ENCODE results near the gene ENTPD1. TPM values are rescaled to one million over a fixed set of nuclear protein-coding genes. Genes with fewer than 3 reads are reported as not detected.

The ENTPD1 gene
- total RNA-seq, 6 experiments from 2014 or later = not detected

DNA sequence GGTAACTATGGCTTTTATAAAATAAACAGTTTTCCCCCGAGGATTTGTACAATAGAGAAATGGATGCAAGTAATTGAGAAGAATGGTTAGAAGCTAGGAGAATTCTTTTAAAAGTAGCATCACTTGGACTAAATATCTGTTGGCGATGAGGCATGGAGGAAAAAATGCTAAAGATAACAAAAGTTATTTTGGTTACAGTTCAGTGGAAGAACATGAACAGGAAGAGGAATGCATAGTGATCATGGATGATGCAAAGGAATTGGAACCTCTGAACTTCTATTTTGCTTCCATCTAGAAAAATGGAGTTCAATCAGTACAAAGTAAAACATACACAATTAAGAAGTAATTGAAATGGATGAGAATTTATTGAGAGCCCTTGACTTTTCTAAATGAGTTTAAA is 32.9 kb downstream of the ENTPD1 start:
- DNase-seq = peak; percentile 4
- no peak overlapping the region for H3K27ac Mint-ChIP-seq
- H3K27me3 Mint-ChIP-seq (ENCODE audit: insufficient read depth) = peaks cover 1% of the 10 kb centered on the region; the same call in 1 of the 2 replicates
- H3K4me1 Mint-ChIP-seq (ENCODE audit: low read depth) = no peaks in the 10 kb centered on the region
- peaks cover 28% of the 10 kb centered on the region for H3K9me3 Mint-ChIP-seq
- no peak overlapping the region for H3K4me3 Mint-ChIP-seq
- no peaks in the 10 kb centered on the region for H3K36me3 Mint-ChIP-seq (ENCODE audit: low read depth)
- TF ChIP-seq, protein P1, sequence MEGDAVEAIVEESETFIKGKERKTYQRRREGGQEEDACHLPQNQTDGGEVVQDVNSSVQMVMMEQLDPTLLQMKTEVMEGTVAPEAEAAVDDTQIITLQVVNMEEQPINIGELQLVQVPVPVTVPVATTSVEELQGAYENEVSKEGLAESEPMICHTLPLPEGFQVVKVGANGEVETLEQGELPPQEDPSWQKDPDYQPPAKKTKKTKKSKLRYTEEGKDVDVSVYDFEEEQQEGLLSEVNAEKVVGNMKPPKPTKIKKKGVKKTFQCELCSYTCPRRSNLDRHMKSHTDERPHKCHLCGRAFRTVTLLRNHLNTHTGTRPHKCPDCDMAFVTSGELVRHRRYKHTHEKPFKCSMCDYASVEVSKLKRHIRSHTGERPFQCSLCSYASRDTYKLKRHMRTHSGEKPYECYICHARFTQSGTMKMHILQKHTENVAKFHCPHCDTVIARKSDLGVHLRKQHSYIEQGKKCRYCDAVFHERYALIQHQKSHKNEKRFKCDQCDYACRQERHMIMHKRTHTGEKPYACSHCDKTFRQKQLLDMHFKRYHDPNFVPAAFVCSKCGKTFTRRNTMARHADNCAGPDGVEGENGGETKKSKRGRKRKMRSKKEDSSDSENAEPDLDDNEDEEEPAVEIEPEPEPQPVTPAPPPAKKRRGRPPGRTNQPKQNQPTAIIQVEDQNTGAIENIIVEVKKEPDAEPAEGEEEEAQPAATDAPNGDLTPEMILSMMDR (IDR thresholded peaks at IDR 0.05) = no peak

DNA sequence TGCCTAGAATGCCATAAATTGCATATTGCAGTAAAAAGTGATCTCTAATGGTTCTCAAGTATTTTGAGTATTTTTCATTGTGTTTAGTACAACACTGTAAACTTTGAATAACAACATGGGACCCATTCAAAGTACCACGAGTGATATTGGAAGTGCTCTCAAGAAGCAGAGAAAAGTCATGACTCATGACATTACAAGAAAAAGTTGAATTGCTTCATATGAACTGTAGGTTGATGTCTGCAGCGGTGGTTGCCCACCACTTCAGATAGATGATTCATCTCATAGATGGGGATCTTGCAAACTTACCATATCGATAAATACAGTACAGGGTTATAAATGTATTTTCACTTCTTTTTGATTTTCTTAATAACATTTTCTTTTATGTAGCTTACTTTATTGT is 33.9 kb downstream of the ENTPD1 start:
- Mint-ChIP-seq H3K36me3 (ENCODE audit: low read depth) (no peaks in the 10 kb centered on the region), H3K4me1 (ENCODE audit: low read depth) (no peaks in the 10 kb centered on the region), H3K27ac (no peak overlapping the region), H3K27me3 (ENCODE audit: insufficient read depth) (peaks cover 1% of the 10 kb centered on the region; the same call in 1 of the 2 replicates), H3K4me3 (no peak overlapping the region), H3K9me3 (peaks cover 22% of the 10 kb centered on the region)
- TF ChIP-seq, protein P1 (IDR thresholded peaks at IDR 0.05) = no peak
- no peak for DNase-seq

DNA sequence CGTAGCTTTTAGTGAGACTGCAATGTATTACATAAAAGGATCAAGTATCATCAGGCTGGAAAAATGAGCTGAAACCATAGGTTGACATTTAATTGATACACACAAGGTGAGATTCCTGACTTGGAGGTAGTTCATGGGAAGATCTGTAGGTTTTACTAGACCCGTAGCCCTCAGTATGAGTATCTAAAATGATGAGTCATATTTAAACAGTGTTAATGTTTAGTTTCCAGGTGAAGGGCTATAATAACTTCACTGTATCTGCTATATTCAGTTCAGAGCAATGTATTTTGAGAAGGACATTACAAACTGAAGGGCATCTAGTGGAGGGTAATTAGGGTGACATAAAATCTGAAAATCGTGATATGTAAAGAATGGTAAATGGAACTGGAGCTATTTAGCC is 35.0 kb downstream of the ENTPD1 start:
- TF ChIP-seq, protein P1 (IDR thresholded peaks at IDR 0.05) = no peak
- Mint-ChIP-seq H3K9me3 (peaks cover 23% of the 10 kb centered on the region), H3K4me3 (no peak overlapping the region), H3K36me3 (ENCODE audit: low read depth) (no peaks in the 10 kb centered on the region), H3K27ac (no peak overlapping the region), H3K4me1 (ENCODE audit: low read depth) (no peaks in the 10 kb centered on the region), H3K27me3 (ENCODE audit: insufficient read depth) (peaks cover 1% of the 10 kb centered on the region; the same call in 1 of the 2 replicates)
- DNase-seq = no peak

DNA sequence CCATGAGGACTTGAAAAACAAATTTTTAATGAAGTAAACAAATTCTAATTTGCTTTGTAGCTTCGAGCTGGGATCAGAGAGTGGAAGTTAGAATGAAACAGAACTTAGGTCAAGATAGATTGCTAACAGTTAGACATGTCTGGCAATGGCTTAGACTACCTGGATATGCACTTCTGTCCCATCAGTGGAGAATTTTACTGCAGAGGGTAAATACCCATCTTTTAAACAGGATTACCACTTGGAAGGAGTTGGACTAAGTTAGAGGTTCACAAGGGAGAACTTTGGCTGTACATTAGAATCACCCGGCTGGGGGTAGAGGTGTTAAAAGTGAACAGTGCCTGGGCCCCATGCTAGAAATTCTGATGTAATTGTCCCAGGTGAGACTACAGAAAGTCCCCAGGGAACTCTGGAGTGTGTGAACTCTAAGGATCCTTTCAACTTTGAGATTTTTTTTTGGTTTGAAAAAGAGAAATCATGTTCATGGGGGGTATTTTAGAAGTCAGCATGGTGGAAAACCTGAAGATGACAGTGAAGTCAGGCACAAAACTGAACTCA is 35.5 kb downstream of the ENTPD1 start:
- H3K27me3 Mint-ChIP-seq (ENCODE audit: insufficient read depth) = peaks cover 1% of the 10 kb centered on the region; the same call in 1 of the 2 replicates
- H3K4me3 Mint-ChIP-seq = no peak overlapping the region
- TF ChIP-seq, protein P1 (IDR thresholded peaks at IDR 0.05) = no peak
- H3K36me3 Mint-ChIP-seq (ENCODE audit: low read depth) = no peaks in the 10 kb centered on the region
- no peaks in the 10 kb centered on the region for H3K4me1 Mint-ChIP-seq (ENCODE audit: low read depth)
- no peak overlapping the region for H3K27ac Mint-ChIP-seq
- H3K9me3 Mint-ChIP-seq = peaks cover 21% of the 10 kb centered on the region
- no peak for DNase-seq

DNA sequence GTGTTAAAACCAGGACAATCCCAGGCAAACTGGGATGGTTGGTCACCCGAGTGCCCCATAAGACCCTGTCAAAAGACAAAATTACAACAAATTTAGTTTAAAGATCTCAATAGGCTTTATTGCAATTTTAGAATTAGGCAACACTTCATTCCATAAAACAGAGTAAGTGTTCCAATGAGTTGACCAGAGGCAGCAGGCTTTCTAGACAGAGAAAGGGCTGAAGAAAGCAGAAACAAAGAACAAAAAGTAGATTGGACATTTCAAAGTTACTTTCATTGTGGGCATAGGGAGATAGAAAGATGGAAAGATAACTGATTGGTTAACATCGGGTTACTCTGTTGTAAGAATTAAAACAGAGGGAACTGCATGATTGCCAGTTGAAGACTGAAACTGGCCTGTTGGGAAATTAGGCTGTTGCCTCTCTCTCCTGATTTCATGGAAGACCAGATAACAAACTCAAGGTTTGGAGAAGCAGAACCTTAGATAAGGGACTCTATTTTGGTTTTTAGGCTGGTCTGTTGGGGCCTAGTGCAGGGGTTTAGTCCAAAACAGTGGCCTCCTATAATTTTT is 36.3 kb downstream of the ENTPD1 start:
- TF ChIP-seq, protein P1 (IDR thresholded peaks at IDR 0.05) = no peak
- Mint-ChIP-seq H3K4me1 (ENCODE audit: low read depth) (no peaks in the 10 kb centered on the region), H3K4me3 (no peak overlapping the region), H3K27me3 (ENCODE audit: insufficient read depth) (peaks cover 1% of the 10 kb centered on the region; the same call in 1 of the 2 replicates), H3K9me3 (peaks cover 21% of the 10 kb centered on the region), H3K27ac (no peak overlapping the region), H3K36me3 (ENCODE audit: low read depth) (no peaks in the 10 kb centered on the region)
- DNase-seq = no peak
